Mesothelial cell of epicardium (in vitro differentiated cells): Measurements from ENCODE around the gene HDAC7. TPM values are rescaled to one million over a fixed set of nuclear protein-coding genes. Genes with fewer than 3 reads are reported as not detected.
"Not testable (repeated sequence)": the region's sequence is repeated elsewhere in the genome, so short reads cannot be mapped to it uniquely, and the experiment has no call there.

Experiments used
- DNase-seq, 2 experiments: peaks; one replicate each; pipeline ENCODE4 v3.0.0; 2021; ENCODE audit warnings: low spot score in 2 of 2; ENCODE audit not compliant: unreplicated experiment in 2 of 2
- H3K27ac Mint-ChIP-seq: 2 replicates; pipeline ENCODE4 v1.8.0; 2021; ENCODE audit warnings: mixed read lengths
- H3K27me3 Mint-ChIP-seq: 2 replicates; pipeline ENCODE4 v1.8.0; 2021; ENCODE audit warnings: low read depth, mixed read lengths
- H3K36me3 Mint-ChIP-seq: 2 replicates; pipeline ENCODE4 v1.8.0; 2021; ENCODE audit warnings: mixed read lengths
- H3K4me1 Mint-ChIP-seq: 2 replicates; pipeline ENCODE4 v1.8.0; 2021; ENCODE audit warnings: mixed read lengths
- H3K4me3 Mint-ChIP-seq: 2 replicates; pipeline ENCODE4 v1.8.0; 2021; ENCODE audit warnings: mild to moderate bottlenecking, moderate library complexity, mixed read lengths
- H3K9me3 Mint-ChIP-seq: 2 replicates; pipeline ENCODE4 v1.8.0; 2021; ENCODE audit warnings: mixed read lengths
- total RNA-seq: library from RNA; stranded (reverse); gene quantifications from 3 replicates; pipeline ENCODE4 v1.2.1, GENCODE V29; 2021
- TF ChIP-seq, protein P1 (sequence below): fragments of 200-600 bp; sonication (generic); IDR thresholded peaks from one replicate; pipeline ENCODE4 v1.5.0; 2021; ENCODE audit warnings: antibody characterized with exemption; ENCODE audit not compliant: unreplicated experiment

Gene HDAC7
- total RNA-seq, 1 donor from 2014 or later: 132 TPM

DNA sequence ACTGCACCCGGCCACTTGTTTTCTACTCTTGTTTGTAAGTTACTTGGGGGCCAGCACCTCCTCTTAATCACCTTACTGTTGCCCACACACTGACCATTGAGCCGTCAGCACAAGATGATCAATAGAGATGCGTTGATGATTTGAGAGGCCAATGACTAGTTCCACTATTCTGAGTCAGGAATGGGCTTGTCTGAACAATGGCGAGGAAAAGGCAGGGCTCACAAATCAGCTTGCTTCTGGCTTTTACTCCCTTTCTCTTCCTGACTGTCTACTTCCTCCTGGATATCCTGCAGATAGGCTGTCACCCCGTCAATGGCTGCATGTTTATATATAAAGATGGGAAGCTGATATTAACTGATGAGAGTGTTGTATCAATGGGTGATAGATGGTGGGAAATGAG is 29.1 kb upstream of the HDAC7 start:
- Mint-ChIP-seq H3K36me3 (no peaks in the 10 kb centered on the region), H3K4me1 (peaks cover 25% of the 10 kb centered on the region), H3K4me3 (no peak overlapping the region), H3K9me3 (no peaks in the 10 kb centered on the region), H3K27ac (no peak overlapping the region), H3K27me3 (peaks cover 2% of the 10 kb centered on the region)
- DNase-seq: no peak
- TF ChIP-seq, protein P1, sequence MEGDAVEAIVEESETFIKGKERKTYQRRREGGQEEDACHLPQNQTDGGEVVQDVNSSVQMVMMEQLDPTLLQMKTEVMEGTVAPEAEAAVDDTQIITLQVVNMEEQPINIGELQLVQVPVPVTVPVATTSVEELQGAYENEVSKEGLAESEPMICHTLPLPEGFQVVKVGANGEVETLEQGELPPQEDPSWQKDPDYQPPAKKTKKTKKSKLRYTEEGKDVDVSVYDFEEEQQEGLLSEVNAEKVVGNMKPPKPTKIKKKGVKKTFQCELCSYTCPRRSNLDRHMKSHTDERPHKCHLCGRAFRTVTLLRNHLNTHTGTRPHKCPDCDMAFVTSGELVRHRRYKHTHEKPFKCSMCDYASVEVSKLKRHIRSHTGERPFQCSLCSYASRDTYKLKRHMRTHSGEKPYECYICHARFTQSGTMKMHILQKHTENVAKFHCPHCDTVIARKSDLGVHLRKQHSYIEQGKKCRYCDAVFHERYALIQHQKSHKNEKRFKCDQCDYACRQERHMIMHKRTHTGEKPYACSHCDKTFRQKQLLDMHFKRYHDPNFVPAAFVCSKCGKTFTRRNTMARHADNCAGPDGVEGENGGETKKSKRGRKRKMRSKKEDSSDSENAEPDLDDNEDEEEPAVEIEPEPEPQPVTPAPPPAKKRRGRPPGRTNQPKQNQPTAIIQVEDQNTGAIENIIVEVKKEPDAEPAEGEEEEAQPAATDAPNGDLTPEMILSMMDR: no peak

DNA sequence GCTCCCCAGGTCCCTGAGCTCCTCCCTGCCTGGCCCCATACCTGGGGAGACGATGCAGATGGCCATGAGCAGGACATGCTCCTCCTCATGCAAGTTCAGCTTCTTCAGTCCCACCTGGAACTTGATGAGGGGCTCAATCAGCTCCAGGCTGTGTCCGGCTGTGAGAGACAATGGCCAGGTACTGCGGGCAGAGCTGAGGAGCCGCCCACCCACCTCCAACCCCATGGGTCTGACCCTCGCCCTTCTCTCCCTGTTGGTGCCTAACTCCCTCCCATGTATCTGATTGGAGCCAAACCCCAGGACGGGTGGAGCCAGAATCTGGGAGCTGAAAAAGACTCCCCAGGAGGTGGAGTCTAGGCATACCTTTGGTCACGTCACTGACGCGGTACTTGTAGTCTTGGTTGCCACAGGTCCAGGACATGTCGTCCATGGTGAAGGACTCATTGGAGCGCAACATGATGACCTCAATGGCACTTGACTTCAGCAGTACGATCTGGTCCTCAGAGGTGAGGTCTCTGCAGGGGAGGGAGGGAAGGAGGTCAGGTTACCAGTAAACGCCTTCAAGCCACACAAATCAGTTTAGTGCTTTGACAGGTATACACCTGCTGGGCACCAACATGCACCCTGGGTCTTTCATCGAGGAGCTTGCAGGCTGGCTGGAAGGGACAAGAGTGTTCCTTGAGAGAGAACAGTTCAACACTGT is 26.7 kb upstream of the HDAC7 start:
- DNase-seq: no peak
- TF ChIP-seq, protein P1: no peak
- H3K36me3 Mint-ChIP-seq: no peaks in the 10 kb centered on the region
- H3K27ac Mint-ChIP-seq: no peak overlapping the region
- H3K9me3 Mint-ChIP-seq: no peaks in the 10 kb centered on the region
- peaks cover 2% of the 10 kb centered on the region for H3K27me3 Mint-ChIP-seq
- H3K4me1 Mint-ChIP-seq: peaks cover 21% of the 10 kb centered on the region
- no peak overlapping the region for H3K4me3 Mint-ChIP-seq

DNA sequence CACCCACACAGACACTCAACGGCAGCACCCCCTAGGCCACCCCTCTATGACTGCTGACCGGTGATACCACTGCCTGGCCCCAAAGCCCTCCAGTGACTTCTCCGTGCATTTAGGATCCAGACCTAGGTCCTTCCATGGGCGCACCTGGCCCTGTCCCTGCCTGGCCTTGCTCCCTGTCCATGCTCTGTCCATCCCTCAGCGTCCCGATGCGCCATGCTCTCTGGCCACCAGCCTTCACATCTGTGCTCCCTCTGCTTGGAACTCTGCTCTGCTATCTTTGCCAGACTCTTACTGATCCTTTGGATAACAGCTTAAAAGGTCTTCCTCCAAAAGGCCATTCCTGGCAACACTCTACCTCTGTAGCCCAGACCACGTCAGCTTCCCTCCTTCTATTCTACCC is 25.4 kb upstream of the HDAC7 start:
- Mint-ChIP-seq H3K36me3 (no peaks in the 10 kb centered on the region), H3K4me3 (no peak overlapping the region), H3K4me1 (peaks cover 9% of the 10 kb centered on the region), H3K27me3 (peaks cover 2% of the 10 kb centered on the region), H3K27ac (no peak overlapping the region), H3K9me3 (no peaks in the 10 kb centered on the region)
- TF ChIP-seq, protein P1: no peak
- DNase-seq: no peak

DNA sequence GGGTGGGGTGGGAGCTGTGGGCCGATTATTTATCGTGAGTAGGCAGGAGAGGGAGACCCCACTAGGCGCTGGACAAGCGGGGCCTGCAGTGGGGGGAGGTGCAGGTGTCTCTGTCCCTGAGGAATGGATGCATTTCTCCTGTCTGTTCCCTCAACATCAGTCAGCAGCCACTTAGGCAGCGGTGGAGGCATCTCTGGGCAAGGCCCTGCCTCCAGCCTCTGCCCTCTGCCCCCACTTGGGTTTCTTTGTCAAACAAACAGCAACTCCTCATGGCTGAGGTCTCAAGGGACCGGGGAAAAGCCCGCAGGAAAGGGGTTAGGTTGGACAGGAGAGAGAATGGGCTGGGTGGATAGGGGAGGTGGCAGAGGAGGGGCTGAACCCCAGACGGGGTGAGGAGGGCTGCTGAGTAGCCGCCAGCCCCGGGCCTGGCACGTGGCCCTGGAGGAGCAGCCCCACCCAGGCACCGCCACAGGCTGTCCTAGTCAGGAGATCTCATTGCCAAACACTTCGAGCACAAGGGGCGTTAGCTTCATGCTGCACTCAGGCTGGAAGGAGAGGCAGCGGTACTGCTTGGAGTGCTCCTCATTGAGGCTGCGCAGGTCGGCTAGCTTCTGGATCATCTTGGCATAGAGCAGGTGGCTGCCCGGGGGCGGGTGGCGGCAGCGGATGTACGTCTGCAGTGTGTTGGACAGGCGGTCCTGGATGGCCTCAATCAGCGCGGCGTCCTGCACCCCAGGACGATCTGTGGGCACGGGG is 24.7 kb upstream of the HDAC7 start:
- DNase-seq: no peak
- Mint-ChIP-seq H3K4me3 (no peak overlapping the region), H3K4me1 (peaks cover 8% of the 10 kb centered on the region), H3K27me3 (peaks cover 2% of the 10 kb centered on the region), H3K27ac (no peak overlapping the region), H3K9me3 (no peaks in the 10 kb centered on the region), H3K36me3 (no peaks in the 10 kb centered on the region)
- TF ChIP-seq, protein P1: no peak

GRCh38 chr12:47843226-47843980 is 23.7 kb upstream of the HDAC7 start:
- Mint-ChIP-seq H3K4me3 (no peak overlapping the region), H3K27ac (no peak overlapping the region), H3K9me3 (no peaks in the 10 kb centered on the region), H3K36me3 (no peaks in the 10 kb centered on the region), H3K4me1 (peaks cover 8% of the 10 kb centered on the region), H3K27me3 (peaks cover 2% of the 10 kb centered on the region)
- TF ChIP-seq, protein P1: no peak
- DNase-seq: no peak

DNA sequence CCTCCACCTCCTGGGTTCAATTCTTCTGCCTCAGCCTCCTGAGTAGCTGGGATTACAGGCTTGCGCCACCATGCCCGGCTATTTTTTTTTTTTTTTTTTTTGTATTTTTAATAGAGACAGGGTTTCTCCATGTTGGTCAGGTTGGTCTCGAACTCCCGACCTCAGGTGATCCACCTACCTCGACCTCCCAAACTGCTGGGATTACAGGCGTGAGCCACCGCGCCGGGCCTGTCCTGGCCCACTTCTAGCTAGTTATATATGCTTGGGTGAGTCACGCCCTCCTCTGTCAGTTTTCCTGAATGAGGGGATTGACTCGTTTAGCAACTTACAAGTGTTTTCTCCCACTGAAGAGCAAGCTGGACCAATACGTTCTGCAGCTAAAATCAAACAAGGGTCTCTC is 22.8 kb upstream of the HDAC7 start:
- H3K4me3 Mint-ChIP-seq, H3K27me3 Mint-ChIP-seq, H3K27ac Mint-ChIP-seq, H3K36me3 Mint-ChIP-seq, H3K9me3 Mint-ChIP-seq, DNase-seq: not testable (repeated sequence)
- peaks cover 11% of the 10 kb centered on the region for H3K4me1 Mint-ChIP-seq
